Stomach (tissue), 9 donors: Measurements from ENCODE around the gene ACAP3. TPM values are rescaled to one million over a fixed set of nuclear protein-coding genes. Genes with fewer than 3 reads are reported as not detected.

Experiments used
- DNase-seq, 2 donors: peaks; one replicate each; pipeline versions ENCODE4 v3.0.0 to v3.0.0-alpha.2; 2013 to 2019
- H3K27ac ChIP-seq, 5 donors: fragments of 200-600 bp in 4 of 5; sonication (generic) in 4 of 5; one replicate each; pipeline ENCODE4 v1.5.1; 2013 to 2019; ENCODE audit warnings: mild to moderate bottlenecking in 1 of 5, moderate library complexity in 1 of 5
- H3K27me3 ChIP-seq, 3 donors: fragments of 200-600 bp; sonication (generic); one replicate each; pipeline ENCODE4 v1.5.1; 2017 to 2019; ENCODE audit warnings: mixed run types in 1 of 3
- H3K36me3 ChIP-seq, 4 donors: fragments of 200-600 bp; sonication (generic); 1 replicate in 3 of 4; 2 replicates in 1 of 4; pipeline ENCODE4 v1.5.1; 2016 to 2019
- H3K4me1 ChIP-seq, 4 donors: fragments of 200-600 bp; sonication (generic); one replicate each; pipeline ENCODE4 v1.5.1; 2016 to 2019
- H3K4me3 ChIP-seq, 4 donors: fragments of 200-600 bp; sonication (generic) in 3 of 4; one replicate each; pipeline ENCODE4 v1.5.1; 2016 to 2019; ENCODE audit warnings: mild to moderate bottlenecking in 1 of 4
- H3K9me3 ChIP-seq, 4 donors: fragments of 200-600 bp; sonication (generic); one replicate each; pipeline ENCODE4 v1.5.1; 2016 to 2019
- EP300 ChIP-seq: sonication (generic); formaldehyde crosslinking; IDR thresholded peaks from one replicate; pipeline ENCODE4 v1.6.1; 2017; ENCODE audit warnings: antibody characterized with exemption
- POLR2A ChIP-seq, 4 donors: fragments of 450-650 bp; IDR thresholded peaks; one replicate each; pipeline ENCODE4 v1.6.1; 2016; ENCODE audit warnings: antibody characterized with exemption in 4 of 4, control low read depth in 2 of 4, mild to moderate bottlenecking in 1 of 4, moderate library complexity in 1 of 4
- POLR2AphosphoS5 ChIP-seq, 3 donors: sonication (generic); formaldehyde crosslinking; IDR thresholded peaks; one replicate each; pipeline ENCODE4 v1.6.1; 2016; ENCODE audit warnings: antibody characterized with exemption in 3 of 3
- WGBS, 5 donors: extraction: QIAGEN DNeasy Blood & Tissue Kit in 3 of 5; methylation state at CpG; one replicate each; pipeline versions ENCODE4 v1.1.5 to v1.1.7; 2013 to 2018; 5-methylcytosine and 5-hydroxymethylcytosine counted together
- intact Hi-C: fragments of 100-400 bp; cut with DNase I; formaldehyde crosslinking; loops from one replicate; pipeline ENCODE4 v1.15.1; 2023; ENCODE audit warnings: low total_unique reads
- polyA plus RNA-seq, 3 donors: library from polyadenylated mRNA; stranded (reverse); fragments of 200-250 nt; gene quantifications; one replicate each; pipeline ENCODE4 v1.2.3, GENCODE V29; 2013
- total RNA-seq, 5 donors: library from RNA; depleted of rRNA; stranded (reverse); fragments of >200 nt; gene quantifications; one replicate each; pipeline versions ENCODE4 v1.1.0 to v1.2.3, GENCODE V29; 2014 to 2016
- TF ChIP-seq, protein P1 (sequence below), 7 experiments: fragments of 450-650 bp in 4 of 7; fragments of 200-600 bp in 3 of 7; sonication (generic) in 3 of 7; IDR thresholded peaks; one replicate each; pipeline ENCODE4 v1.5.1; 2016 to 2019; ENCODE audit warnings: antibody characterized with exemption in 7 of 7, control low read depth in 2 of 7, mild to moderate bottlenecking in 1 of 7
- donor health status: healthy with polysubstance abuse.
- donor health status: Bipolar disorder and iron deficiency.
- donor health status: healthy.

ACAP3 gene
- total and polyA plus RNA-seq, 8 donors: 17.9 to 374 (median 51.2) TPM

GRCh38 chr1:1345860-1346500 is 38.2 kb upstream of the ACAP3 start:
- intact Hi-C loops: no loop called here
- peak overlapping the region in 1 of 4 donors; percentile 72 for H3K4me3 ChIP-seq

DNA sequence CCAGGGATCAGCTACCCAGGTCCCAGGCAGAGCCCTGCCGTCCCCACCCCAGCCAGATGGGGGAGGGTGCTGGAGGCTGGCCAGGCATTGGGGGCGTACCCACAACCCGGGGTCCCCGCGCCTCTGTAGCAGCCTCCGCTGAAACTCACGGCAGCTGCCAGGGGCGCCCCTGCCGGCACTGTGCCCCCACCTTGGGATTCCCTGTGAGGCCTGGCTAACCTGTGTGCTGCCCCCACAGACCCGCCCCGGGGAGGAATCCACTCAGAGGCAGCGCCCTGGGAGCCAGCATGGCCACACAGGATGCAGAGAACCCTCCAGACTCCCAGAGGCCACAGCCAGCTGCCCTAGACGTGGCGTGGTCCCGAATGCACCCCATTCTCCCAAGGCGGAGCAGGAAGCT is 37.7 kb upstream of the ACAP3 start:
- H3K27ac ChIP-seq: peak overlapping the region; percentile 71 to 92 (median 83)
- no peaks in the 10 kb centered on the region for H3K27me3 ChIP-seq
- 52 to 60% (median 59%) methylated on average over 2 to 16 of the region's 16 CpGs for WGBS, 5 donors
- H3K4me3 ChIP-seq: peak overlapping the region in 1 of 4 donors; percentile 72
- TF ChIP-seq EP300 (no peak), POLR2AphosphoS5 (IDR thresholded peaks at IDR 0.05) (no peak), POLR2A (IDR thresholded peaks at IDR 0.05) (no peak)
- TF ChIP-seq, protein P1, sequence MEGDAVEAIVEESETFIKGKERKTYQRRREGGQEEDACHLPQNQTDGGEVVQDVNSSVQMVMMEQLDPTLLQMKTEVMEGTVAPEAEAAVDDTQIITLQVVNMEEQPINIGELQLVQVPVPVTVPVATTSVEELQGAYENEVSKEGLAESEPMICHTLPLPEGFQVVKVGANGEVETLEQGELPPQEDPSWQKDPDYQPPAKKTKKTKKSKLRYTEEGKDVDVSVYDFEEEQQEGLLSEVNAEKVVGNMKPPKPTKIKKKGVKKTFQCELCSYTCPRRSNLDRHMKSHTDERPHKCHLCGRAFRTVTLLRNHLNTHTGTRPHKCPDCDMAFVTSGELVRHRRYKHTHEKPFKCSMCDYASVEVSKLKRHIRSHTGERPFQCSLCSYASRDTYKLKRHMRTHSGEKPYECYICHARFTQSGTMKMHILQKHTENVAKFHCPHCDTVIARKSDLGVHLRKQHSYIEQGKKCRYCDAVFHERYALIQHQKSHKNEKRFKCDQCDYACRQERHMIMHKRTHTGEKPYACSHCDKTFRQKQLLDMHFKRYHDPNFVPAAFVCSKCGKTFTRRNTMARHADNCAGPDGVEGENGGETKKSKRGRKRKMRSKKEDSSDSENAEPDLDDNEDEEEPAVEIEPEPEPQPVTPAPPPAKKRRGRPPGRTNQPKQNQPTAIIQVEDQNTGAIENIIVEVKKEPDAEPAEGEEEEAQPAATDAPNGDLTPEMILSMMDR (IDR thresholded peaks at IDR 0.05): no peak
- intact Hi-C loops: no loop called here
- H3K36me3 ChIP-seq: peaks cover 10 to 22% (median 20%) of the 10 kb centered on the region in 4 donors
- DNase-seq: no peak
- no peaks in the 10 kb centered on the region for H3K9me3 ChIP-seq
- H3K4me1 ChIP-seq: peaks cover 44 to 61% (median 57%) of the 10 kb centered on the region in 4 donors

More at GRCh38 chr1:1345860-1346500, 38.2 kb upstream of the ACAP3 start:
- TF ChIP-seq POLR2A (IDR thresholded peaks at IDR 0.05): no peak
- TF ChIP-seq, protein P1 (IDR thresholded peaks at IDR 0.05): no peak
- TF ChIP-seq EP300: no peak
- TF ChIP-seq POLR2AphosphoS5 (IDR thresholded peaks at IDR 0.05): no peak
- WGBS, 5 donors: 45 to 81% (median 53%) methylated on average over 4 to 12 of the region's 12 CpGs
- no peaks in the 10 kb centered on the region for H3K9me3 ChIP-seq
- H3K4me1 ChIP-seq: peaks cover 44 to 61% (median 57%) of the 10 kb centered on the region in 4 donors
- no peaks in the 10 kb centered on the region for H3K27me3 ChIP-seq
- H3K27ac ChIP-seq: peak overlapping the region; percentile 71 to 92 (median 83)
- peaks cover 10 to 16% (median 14%) of the 10 kb centered on the region in 4 donors for H3K36me3 ChIP-seq
- DNase-seq: no peak

GRCh38 chr1:1344655-1345361 is 37.1 kb upstream of the ACAP3 start:
- WGBS, 5 donors: 38 to 59% (median 49%) methylated on average over 9 to 15 of the region's 15 CpGs
- Histone ChIP-seq H3K27ac (peak overlapping the region; percentile 71 to 92 (median 83)), H3K36me3 (peaks cover 15 to 28% (median 26%) of the 10 kb centered on the region in 4 donors), H3K4me3 (peak overlapping the region in 1 of 4 donors; percentile 72), H3K9me3 (no peaks in the 10 kb centered on the region), H3K4me1 (peaks cover 44 to 61% (median 57%) of the 10 kb centered on the region in 4 donors), H3K27me3 (no peaks in the 10 kb centered on the region)
- TF ChIP-seq, protein P1 (IDR thresholded peaks at IDR 0.05): peak in 4 of 7 experiments; percentile 21 to 57 (median 43)
- TF ChIP-seq POLR2AphosphoS5 (IDR thresholded peaks at IDR 0.05) (peak in 1 of 3 donors; percentile 6), EP300 (no peak), POLR2A (IDR thresholded peaks at IDR 0.05) (no peak)
- peak; percentile 68 to 73 for DNase-seq
- intact Hi-C loops: no loop called here

- TF ChIP-seq POLR2A (IDR thresholded peaks at IDR 0.05) (no peak), POLR2AphosphoS5 (IDR thresholded peaks at IDR 0.05) (no peak), EP300 (no peak)
- TF ChIP-seq, protein P1 (IDR thresholded peaks at IDR 0.05): no peak
- Histone ChIP-seq H3K36me3 (peaks cover 23 to 37% (median 35%) of the 10 kb centered on the region in 4 donors), H3K27ac (peak overlapping the region; percentile 71 to 92 (median 83)), H3K9me3 (no peaks in the 10 kb centered on the region), H3K4me1 (peaks cover 44 to 61% (median 57%) of the 10 kb centered on the region in 4 donors), H3K27me3 (no peaks in the 10 kb centered on the region), H3K4me3 (peak overlapping the region in 1 of 4 donors; percentile 72)
- WGBS, 5 donors: 52 to 78% (median 59%) methylated on average over 8 to 24 of the region's 24 CpGs
- DNase-seq: peak in 1 of 2 donors; percentile 82
- intact Hi-C loops: no loop called here
These were observed 36.2 kb upstream of the ACAP3 start for GRCh38 chr1:1343811-1344421.
